Measurements from ENCODE around the gene PTMA. TPM values are rescaled to one million over a fixed set of nuclear protein-coding genes. Genes with fewer than 3 reads are reported as not detected.
"Not testable (repeated sequence)": the region's sequence is repeated elsewhere in the genome, so short reads cannot be mapped to it uniquely, and the experiment has no call there.

Gene PTMA
- total RNA-seq, 1 experiment from 2014 or later = 713 TPM

DNA sequence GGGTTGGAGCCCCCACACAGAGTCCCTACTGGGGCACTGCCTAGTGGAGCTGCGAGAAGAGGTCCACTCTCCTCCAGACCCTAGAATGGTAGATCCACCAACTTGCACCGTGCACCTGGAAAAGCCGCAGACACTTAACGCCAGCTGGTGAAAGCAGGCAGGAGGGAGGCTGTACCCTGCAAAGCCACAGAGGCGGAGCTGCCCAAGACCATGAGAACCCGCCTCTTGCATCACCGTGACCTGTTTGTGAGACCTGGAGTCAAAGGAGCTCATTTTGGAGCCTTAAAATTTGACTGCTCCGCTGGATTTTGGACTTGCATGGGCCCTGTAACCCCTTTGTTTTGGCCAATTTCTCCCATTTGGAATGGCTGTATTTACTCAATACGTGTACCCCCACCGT is 40.7 kb downstream of the PTMA start:
- H3K9me3 Mint-ChIP-seq (ENCODE audit: unreplicated experiment); CTCF ChIA-PET; DNase-seq (ENCODE audit: unreplicated experiment); H3K4me1 Mint-ChIP-seq (ENCODE audit: insufficient read depth, unreplicated experiment); BruUV-seq (replicated peaks); H3K27me3 Mint-ChIP-seq (ENCODE audit: insufficient read depth, unreplicated experiment); H3K27ac Mint-ChIP-seq (ENCODE audit: low read depth, unreplicated experiment); intact Hi-C loops (cut with micrococcal nuclease); H3K4me3 Mint-ChIP-seq (ENCODE audit: unreplicated experiment); H3K36me3 Mint-ChIP-seq (ENCODE audit: insufficient read depth, unreplicated experiment): not testable (repeated sequence)
- POLR2A ChIA-PET = interaction anchor here (0.7 kb wide), 1 partner anchor 22 kb away, joined by 3 read pairs; no protein-coding TSS in a partner anchor

DNA sequence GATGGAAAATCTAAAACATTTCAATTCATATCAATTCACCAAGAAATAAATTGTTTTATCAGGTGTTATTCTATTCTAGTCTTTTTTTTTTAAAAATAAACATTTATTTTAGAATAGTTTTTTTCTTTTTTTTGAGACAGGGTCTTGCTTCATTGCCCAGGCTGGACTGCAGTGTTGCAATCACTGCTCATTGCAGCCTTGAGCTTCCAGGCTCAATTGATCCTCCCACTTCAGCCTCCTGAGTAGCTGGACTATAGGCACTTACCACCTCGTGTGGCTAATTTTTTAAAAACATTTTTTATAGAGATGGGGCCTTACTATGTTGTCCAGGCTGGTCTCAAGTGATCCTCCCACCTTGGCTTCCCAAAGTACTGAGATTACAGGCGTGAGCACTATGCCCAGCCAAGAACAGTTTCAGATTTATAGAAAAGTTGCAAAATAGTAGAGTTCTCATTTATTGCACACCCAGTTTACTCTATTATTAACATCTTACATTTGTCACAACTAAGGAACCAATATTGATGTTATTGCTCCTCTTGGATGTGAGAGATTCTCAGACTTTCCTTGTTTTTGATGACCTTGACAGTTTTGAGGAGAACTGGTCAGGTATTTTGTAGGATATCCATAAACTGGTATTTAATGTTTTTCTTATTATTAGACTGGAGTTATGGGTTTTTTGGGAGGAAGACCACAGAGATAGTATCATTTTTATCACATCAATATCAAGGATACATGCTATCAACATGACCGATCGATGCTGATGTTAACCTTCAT is 42.9 kb downstream of the PTMA start:
- H3K36me3 Mint-ChIP-seq (ENCODE audit: insufficient read depth, unreplicated experiment) = no peaks in the 10 kb centered on the region
- intact Hi-C loops (cut with micrococcal nuclease) = no loop called here
- DNase-seq (ENCODE audit: unreplicated experiment) = no peak
- BruUV-seq (replicated peaks) = no TSS peak
- no peaks in the 10 kb centered on the region for H3K4me1 Mint-ChIP-seq (ENCODE audit: insufficient read depth, unreplicated experiment)
- ChIA-PET POLR2A (interaction anchor here (0.7 to 1.1 kb wide), 2 partner anchors 10 to 161 kb away, joined by 3 to 4 read pairs; no protein-coding TSS in a partner anchor), CTCF (interaction anchor here (0.6 to 0.7 kb wide), 2 partner anchors 13 to 74 kb away, joined by 3 to 4 read pairs; no protein-coding TSS in a partner anchor)
- TF ChIP-seq, protein P1, sequence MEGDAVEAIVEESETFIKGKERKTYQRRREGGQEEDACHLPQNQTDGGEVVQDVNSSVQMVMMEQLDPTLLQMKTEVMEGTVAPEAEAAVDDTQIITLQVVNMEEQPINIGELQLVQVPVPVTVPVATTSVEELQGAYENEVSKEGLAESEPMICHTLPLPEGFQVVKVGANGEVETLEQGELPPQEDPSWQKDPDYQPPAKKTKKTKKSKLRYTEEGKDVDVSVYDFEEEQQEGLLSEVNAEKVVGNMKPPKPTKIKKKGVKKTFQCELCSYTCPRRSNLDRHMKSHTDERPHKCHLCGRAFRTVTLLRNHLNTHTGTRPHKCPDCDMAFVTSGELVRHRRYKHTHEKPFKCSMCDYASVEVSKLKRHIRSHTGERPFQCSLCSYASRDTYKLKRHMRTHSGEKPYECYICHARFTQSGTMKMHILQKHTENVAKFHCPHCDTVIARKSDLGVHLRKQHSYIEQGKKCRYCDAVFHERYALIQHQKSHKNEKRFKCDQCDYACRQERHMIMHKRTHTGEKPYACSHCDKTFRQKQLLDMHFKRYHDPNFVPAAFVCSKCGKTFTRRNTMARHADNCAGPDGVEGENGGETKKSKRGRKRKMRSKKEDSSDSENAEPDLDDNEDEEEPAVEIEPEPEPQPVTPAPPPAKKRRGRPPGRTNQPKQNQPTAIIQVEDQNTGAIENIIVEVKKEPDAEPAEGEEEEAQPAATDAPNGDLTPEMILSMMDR (IDR thresholded peaks at IDR 0.05; ENCODE audit: unreplicated experiment) = no peak
- H3K4me3 Mint-ChIP-seq (ENCODE audit: unreplicated experiment) = no peak overlapping the region
- no peaks in the 10 kb centered on the region for H3K9me3 Mint-ChIP-seq (ENCODE audit: unreplicated experiment)
- H3K27ac Mint-ChIP-seq (ENCODE audit: low read depth, unreplicated experiment) = no peak overlapping the region
- H3K27me3 Mint-ChIP-seq (ENCODE audit: insufficient read depth, unreplicated experiment) = no peaks in the 10 kb centered on the region

DNA sequence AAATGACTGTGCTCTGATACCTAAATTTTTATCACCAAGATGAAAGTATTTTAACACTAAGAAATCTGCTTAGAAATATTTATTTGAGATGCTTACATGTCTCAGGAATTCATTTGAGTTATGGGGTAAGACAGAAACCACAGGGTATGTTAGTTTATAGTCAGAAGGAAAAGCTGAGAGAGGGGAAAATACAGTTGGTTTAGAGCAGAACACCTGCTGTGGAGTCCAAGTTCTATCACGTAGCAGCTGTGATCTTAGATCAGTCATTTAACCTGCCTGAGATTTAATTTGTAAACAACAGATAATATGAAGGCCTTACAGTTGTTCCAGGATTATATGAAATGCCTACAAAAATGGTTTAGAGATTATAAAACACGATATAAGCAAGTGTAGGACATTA is 43.7 kb downstream of the PTMA start:
- intact Hi-C loops (cut with micrococcal nuclease) = no loop called here
- TF ChIP-seq, protein P1 (IDR thresholded peaks at IDR 0.05; ENCODE audit: unreplicated experiment) = no peak
- no peak for DNase-seq (ENCODE audit: unreplicated experiment)
- no peak overlapping the region for H3K27ac Mint-ChIP-seq (ENCODE audit: low read depth, unreplicated experiment)
- H3K4me3 Mint-ChIP-seq (ENCODE audit: unreplicated experiment) = no peak overlapping the region
- no peaks in the 10 kb centered on the region for H3K9me3 Mint-ChIP-seq (ENCODE audit: unreplicated experiment)
- POLR2A ChIA-PET = interaction anchor here (0.6 kb wide), 1 partner anchor 32 kb away, joined by 3 read pairs; no protein-coding TSS in a partner anchor
- no peaks in the 10 kb centered on the region for H3K4me1 Mint-ChIP-seq (ENCODE audit: insufficient read depth, unreplicated experiment)
- H3K36me3 Mint-ChIP-seq (ENCODE audit: insufficient read depth, unreplicated experiment) = no peaks in the 10 kb centered on the region
- H3K27me3 Mint-ChIP-seq (ENCODE audit: insufficient read depth, unreplicated experiment) = no peaks in the 10 kb centered on the region
- CTCF ChIA-PET = no interaction called here
- no TSS peak for BruUV-seq (replicated peaks)

DNA sequence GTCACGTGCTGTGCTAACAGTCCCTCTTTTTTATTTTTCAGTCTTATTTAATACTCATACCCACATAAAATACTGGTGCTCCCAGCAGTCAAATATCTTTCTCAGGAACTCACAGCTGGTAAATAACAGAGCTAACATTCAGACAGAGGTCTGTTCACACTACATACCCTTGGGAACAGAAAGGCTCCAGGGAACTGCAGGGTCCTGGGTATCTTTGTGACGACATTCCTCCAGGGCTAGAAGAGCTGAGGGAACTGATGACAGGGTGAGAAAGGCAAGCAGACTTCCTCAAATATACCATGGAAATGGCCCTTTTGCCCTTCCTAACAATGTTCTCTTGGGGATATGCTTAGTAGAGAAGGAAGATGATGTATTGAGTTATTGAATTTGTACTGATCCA is 53.4 kb downstream of the PTMA start:
- no peak for DNase-seq (ENCODE audit: unreplicated experiment)
- Mint-ChIP-seq H3K9me3 (ENCODE audit: unreplicated experiment) (no peaks in the 10 kb centered on the region), H3K4me1 (ENCODE audit: insufficient read depth, unreplicated experiment) (no peaks in the 10 kb centered on the region), H3K36me3 (ENCODE audit: insufficient read depth, unreplicated experiment) (no peaks in the 10 kb centered on the region), H3K27me3 (ENCODE audit: insufficient read depth, unreplicated experiment) (no peaks in the 10 kb centered on the region), H3K4me3 (ENCODE audit: unreplicated experiment) (no peak overlapping the region), H3K27ac (ENCODE audit: low read depth, unreplicated experiment) (no peak overlapping the region)
- TF ChIP-seq, protein P1 (IDR thresholded peaks at IDR 0.05; ENCODE audit: unreplicated experiment) = no peak
- ChIA-PET CTCF (interaction anchor here (0.6 to 0.7 kb wide), 2 partner anchors 16 to 23 kb away, joined by 3 read pairs; no protein-coding TSS in a partner anchor), POLR2A (no interaction called here)
- BruUV-seq (replicated peaks) = no TSS peak
- intact Hi-C loops (cut with micrococcal nuclease) = no loop called here

Other genes starting within 250 kb of the PTMA start
- 578 and 778 TPM in 2 replicates for gene NCL, start 244.0 kb upstream of the PTMA start, total RNA-seq (2022)
- gene NMUR1, start 178.1 kb upstream of the PTMA start, total RNA-seq (2022) = not detected in 2 replicates
- not detected in 2 replicates for gene TEX44, start 115.7 kb upstream of the PTMA start, total RNA-seq (2022)
- gene PDE6D, start 72.8 kb downstream of the PTMA start, total RNA-seq (2022) = 13.2 and 20.6 TPM in 2 replicates
- 41.5 and 49.9 TPM in 2 replicates for gene COPS7B, start 77.9 kb downstream of the PTMA start, total RNA-seq (2022)
- not detected in 2 replicates for gene NPPC, start 217.9 kb downstream of the PTMA start, total RNA-seq (2022)

All from MCF 10A (cell line).